Measurements from ENCODE around the gene F11R. TPM values are rescaled to one million over a fixed set of nuclear protein-coding genes. Genes with fewer than 3 reads are reported as not detected.
"Not testable (repeated sequence)": the region's sequence is repeated elsewhere in the genome, so short reads cannot be mapped to it uniquely, and the experiment has no call there.

F11R gene
- total RNA-seq, 1 experiment from 2014 or later, result 196 TPM

GRCh38 chr1:161033751-161034150 is 12.8 kb upstream of the F11R start:
- H3K27me3 Mint-ChIP-seq (ENCODE audit: insufficient read depth, unreplicated experiment), result no peaks in the 10 kb centered on the region
- H3K9me3 Mint-ChIP-seq (ENCODE audit: unreplicated experiment), result no peaks in the 10 kb centered on the region
- H3K4me3 Mint-ChIP-seq (ENCODE audit: unreplicated experiment), result no peak overlapping the region
- peaks cover 7% of the 10 kb centered on the region; the same call in 1 of the 2 replicates for H3K4me1 ChIP-seq
- H3K9me3 ChIP-seq, result no peaks in the 10 kb centered on the region
- H3K27me3 ChIP-seq (replicated peaks; ENCODE audit: control insufficient read depth, insufficient read depth, low read length), result no peaks in the 10 kb centered on the region
- H3K4me1 Mint-ChIP-seq (ENCODE audit: low read depth, unreplicated experiment), result peaks cover 7% of the 10 kb centered on the region
- DNase-seq, result no peak
- no peak overlapping the region for H3K4me3 ChIP-seq (ENCODE audit: low read depth, low read length)
- no TSS peak for BruUV-seq (replicated peaks)
- TF ChIP-seq, protein P1, sequence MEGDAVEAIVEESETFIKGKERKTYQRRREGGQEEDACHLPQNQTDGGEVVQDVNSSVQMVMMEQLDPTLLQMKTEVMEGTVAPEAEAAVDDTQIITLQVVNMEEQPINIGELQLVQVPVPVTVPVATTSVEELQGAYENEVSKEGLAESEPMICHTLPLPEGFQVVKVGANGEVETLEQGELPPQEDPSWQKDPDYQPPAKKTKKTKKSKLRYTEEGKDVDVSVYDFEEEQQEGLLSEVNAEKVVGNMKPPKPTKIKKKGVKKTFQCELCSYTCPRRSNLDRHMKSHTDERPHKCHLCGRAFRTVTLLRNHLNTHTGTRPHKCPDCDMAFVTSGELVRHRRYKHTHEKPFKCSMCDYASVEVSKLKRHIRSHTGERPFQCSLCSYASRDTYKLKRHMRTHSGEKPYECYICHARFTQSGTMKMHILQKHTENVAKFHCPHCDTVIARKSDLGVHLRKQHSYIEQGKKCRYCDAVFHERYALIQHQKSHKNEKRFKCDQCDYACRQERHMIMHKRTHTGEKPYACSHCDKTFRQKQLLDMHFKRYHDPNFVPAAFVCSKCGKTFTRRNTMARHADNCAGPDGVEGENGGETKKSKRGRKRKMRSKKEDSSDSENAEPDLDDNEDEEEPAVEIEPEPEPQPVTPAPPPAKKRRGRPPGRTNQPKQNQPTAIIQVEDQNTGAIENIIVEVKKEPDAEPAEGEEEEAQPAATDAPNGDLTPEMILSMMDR (IDR thresholded peaks at IDR 0.05; ENCODE audit: insufficient read depth in 1 of 2, low read depth in 1 of 2, low read length in 1 of 2, severe bottlenecking in 1 of 2, unreplicated experiment in 1 of 2), result no peak
- H3K36me3 Mint-ChIP-seq (ENCODE audit: insufficient read depth, unreplicated experiment), result peaks cover 5% of the 10 kb centered on the region
- no peaks in the 10 kb centered on the region for H3K36me3 ChIP-seq (ENCODE audit: control insufficient read depth, insufficient read depth, low read length)
- intact Hi-C loops (cut with micrococcal nuclease; ENCODE audit: unreplicated experiment), result no loop called here
- ChIA-PET CTCF (interaction anchor here (0.7 kb wide), 1 partner anchor 76 kb away, joined by 4 read pairs; no protein-coding TSS in a partner anchor), POLR2A (interaction anchor here (2.0 kb wide), 1 partner anchor 13 kb away, joined by 19 read pairs; the partner anchor contains the start of gene F11R)
- H3K27ac Mint-ChIP-seq (ENCODE audit: unreplicated experiment), result no peak overlapping the region

- TF ChIP-seq, protein P1 (IDR thresholded peaks at IDR 0.05; ENCODE audit: insufficient read depth in 1 of 2, low read depth in 1 of 2, low read length in 1 of 2, severe bottlenecking in 1 of 2, unreplicated experiment in 1 of 2), result no peak
- intact Hi-C loops (cut with micrococcal nuclease; ENCODE audit: unreplicated experiment), result no loop called here
- H3K27me3 Mint-ChIP-seq (ENCODE audit: insufficient read depth, unreplicated experiment), result no peaks in the 10 kb centered on the region
- DNase-seq, result no peak
- H3K4me3 ChIP-seq (ENCODE audit: low read depth, low read length), result no peak overlapping the region
- H3K9me3 Mint-ChIP-seq (ENCODE audit: unreplicated experiment), result no peaks in the 10 kb centered on the region
- BruUV-seq (replicated peaks), result no TSS peak
- H3K4me1 Mint-ChIP-seq (ENCODE audit: low read depth, unreplicated experiment), result peaks cover 7% of the 10 kb centered on the region
- ChIA-PET POLR2A (interaction anchor here (2.0 kb wide), 1 partner anchor 11 kb away, joined by 19 read pairs; the partner anchor contains the start of gene F11R), CTCF (interaction anchor here (0.6 kb wide), 1 partner anchor 25 kb away, joined by 4 read pairs; no protein-coding TSS in a partner anchor)
- H3K27me3 ChIP-seq (replicated peaks; ENCODE audit: control insufficient read depth, insufficient read depth, low read length), result no peaks in the 10 kb centered on the region
- H3K36me3 Mint-ChIP-seq (ENCODE audit: insufficient read depth, unreplicated experiment), result no peaks in the 10 kb centered on the region
- 0 out of 2 replicates have a peak, but pooled peaks cover 6% of the 10 kb centered on the region for H3K9me3 ChIP-seq
- no peak overlapping the region for H3K27ac Mint-ChIP-seq (ENCODE audit: unreplicated experiment)
- H3K4me1 ChIP-seq, result 0 out of 2 replicates have a peak, but pooled peaks cover under 1% of the 10 kb centered on the region
- no peaks in the 10 kb centered on the region for H3K36me3 ChIP-seq (ENCODE audit: control insufficient read depth, insufficient read depth, low read length)
- no peak overlapping the region for H3K4me3 Mint-ChIP-seq (ENCODE audit: unreplicated experiment)
Measured at GRCh38 chr1:161032409-161032808, 11.5 kb upstream of the F11R start.

GRCh38 chr1:161031874-161032273 is 10.9 kb upstream of the F11R start:
- TF ChIP-seq, protein P1 (IDR thresholded peaks at IDR 0.05; ENCODE audit: insufficient read depth in 1 of 2, low read depth in 1 of 2, low read length in 1 of 2, severe bottlenecking in 1 of 2, unreplicated experiment in 1 of 2), result no peak
- Histone ChIP-seq H3K4me3 (ENCODE audit: low read depth, low read length) (no peak overlapping the region), H3K9me3 (0 out of 2 replicates have a peak, but pooled peaks cover 6% of the 10 kb centered on the region), H3K27me3 (replicated peaks; ENCODE audit: control insufficient read depth, insufficient read depth, low read length) (no peaks in the 10 kb centered on the region), H3K36me3 (ENCODE audit: control insufficient read depth, insufficient read depth, low read length) (no peaks in the 10 kb centered on the region), H3K4me1 (no peaks in the 10 kb centered on the region)
- H3K27me3 Mint-ChIP-seq (ENCODE audit: insufficient read depth, unreplicated experiment), result no peaks in the 10 kb centered on the region
- CTCF ChIA-PET, result interaction anchor here (0.6 kb wide), 1 partner anchor 25 kb away, joined by 4 read pairs; no protein-coding TSS in a partner anchor
- H3K4me3 Mint-ChIP-seq (ENCODE audit: unreplicated experiment), result no peak overlapping the region
- peaks cover 9% of the 10 kb centered on the region for H3K4me1 Mint-ChIP-seq (ENCODE audit: low read depth, unreplicated experiment)
- no peak overlapping the region for H3K27ac Mint-ChIP-seq (ENCODE audit: unreplicated experiment)
- no peaks in the 10 kb centered on the region for H3K9me3 Mint-ChIP-seq (ENCODE audit: unreplicated experiment)
- intact Hi-C loops (cut with micrococcal nuclease; ENCODE audit: unreplicated experiment), result no loop called here
- DNase-seq, result no peak
- POLR2A ChIA-PET, result interaction anchor here (2.0 kb wide), 1 partner anchor 11 kb away, joined by 19 read pairs; the partner anchor contains the start of gene F11R
- no TSS peak for BruUV-seq (replicated peaks)
- H3K36me3 Mint-ChIP-seq (ENCODE audit: insufficient read depth, unreplicated experiment), result no peaks in the 10 kb centered on the region

DNA sequence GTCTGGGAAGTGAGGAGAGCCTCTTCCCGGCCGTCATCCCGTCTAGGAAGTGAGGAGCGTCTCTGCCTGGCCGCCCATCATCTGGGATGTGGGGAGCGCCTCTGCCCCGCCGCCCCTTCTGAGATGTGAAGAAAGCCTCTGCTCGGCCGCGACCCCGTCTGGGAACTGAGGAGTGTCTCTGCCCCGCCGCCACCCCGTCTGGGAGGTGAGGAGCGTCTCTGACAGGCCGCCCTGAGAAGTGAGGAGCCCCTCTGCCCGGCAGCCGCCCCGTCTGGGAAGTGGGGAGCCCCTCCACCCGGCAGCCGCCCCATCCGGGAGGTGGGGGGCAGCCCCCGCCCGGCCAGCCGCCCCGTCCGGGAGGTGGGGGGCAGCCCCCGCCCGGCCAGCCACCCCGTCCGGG is 8.5 kb upstream of the F11R start:
- H3K4me1 ChIP-seq; H3K9me3 ChIP-seq; H3K27me3 ChIP-seq (replicated peaks; ENCODE audit: control insufficient read depth, insufficient read depth, low read length); H3K4me3 ChIP-seq (ENCODE audit: low read depth, low read length); POLR2A ChIA-PET; intact Hi-C loops (cut with micrococcal nuclease; ENCODE audit: unreplicated experiment); BruUV-seq (replicated peaks); H3K36me3 Mint-ChIP-seq (ENCODE audit: insufficient read depth, unreplicated experiment); CTCF ChIA-PET; H3K4me3 Mint-ChIP-seq (ENCODE audit: unreplicated experiment); DNase-seq; H3K9me3 Mint-ChIP-seq (ENCODE audit: unreplicated experiment); H3K27ac Mint-ChIP-seq (ENCODE audit: unreplicated experiment); H3K36me3 ChIP-seq (ENCODE audit: control insufficient read depth, insufficient read depth, low read length); H3K27me3 Mint-ChIP-seq (ENCODE audit: insufficient read depth, unreplicated experiment): not testable (repeated sequence)
- H3K4me1 Mint-ChIP-seq (ENCODE audit: low read depth, unreplicated experiment), result peaks cover 22% of the 10 kb centered on the region

GRCh38 chr1:161026954-161027353 is 6.0 kb upstream of the F11R start:
- H3K27me3 ChIP-seq (replicated peaks; ENCODE audit: control insufficient read depth, insufficient read depth, low read length); CTCF ChIA-PET: not testable (repeated sequence)

More at GRCh38 chr1:161026954-161027353, 6.0 kb upstream of the F11R start:
- H3K4me1 ChIP-seq; H3K4me3 ChIP-seq (ENCODE audit: low read depth, low read length); H3K27ac Mint-ChIP-seq (ENCODE audit: unreplicated experiment); intact Hi-C loops (cut with micrococcal nuclease; ENCODE audit: unreplicated experiment); H3K36me3 Mint-ChIP-seq (ENCODE audit: insufficient read depth, unreplicated experiment); DNase-seq; H3K4me3 Mint-ChIP-seq (ENCODE audit: unreplicated experiment); BruUV-seq (replicated peaks); H3K36me3 ChIP-seq (ENCODE audit: control insufficient read depth, insufficient read depth, low read length); POLR2A ChIA-PET; H3K9me3 Mint-ChIP-seq (ENCODE audit: unreplicated experiment); H3K27me3 Mint-ChIP-seq (ENCODE audit: insufficient read depth, unreplicated experiment); H3K9me3 ChIP-seq: not testable (repeated sequence)
- peaks cover 15% of the 10 kb centered on the region for H3K4me1 Mint-ChIP-seq (ENCODE audit: low read depth, unreplicated experiment)
